Ishikawa (cell line): ENCODE measurements around the gene GALNT14.

Experiments
- CEBPB ChIP-seq: IDR thresholded peaks from 2 replicates; pipeline ENCODE4 v1.6.1; 2012
- CREB1 ChIP-seq: IDR thresholded peaks from 2 replicates; pipeline ENCODE4 v1.6.1; 2012; ENCODE audit warnings: low read depth
- EGR1 ChIP-seq: IDR thresholded peaks from 2 replicates; pipeline ENCODE4 v1.6.1; 2012
- EP300 ChIP-seq: IDR thresholded peaks from 2 replicates; pipeline ENCODE4 v1.6.1; 2012; ENCODE audit warnings: borderline replicate concordance
- FOXM1 ChIP-seq: IDR thresholded peaks from 2 replicates; pipeline ENCODE4 v1.6.1; 2012; ENCODE audit warnings: low read depth, borderline replicate concordance
- NFIC ChIP-seq: IDR thresholded peaks from 2 replicates; pipeline ENCODE4 v1.6.1; 2012
- RAD21 ChIP-seq: IDR thresholded peaks from 2 replicates; pipeline ENCODE4 v1.6.1; 2012; ENCODE audit warnings: low read depth
- TAF1 ChIP-seq: IDR thresholded peaks from 2 replicates; pipeline ENCODE4 v1.6.1; 2012; ENCODE audit warnings: low read depth, mild to moderate bottlenecking
- TCF12 ChIP-seq: IDR thresholded peaks from 2 replicates; pipeline ENCODE4 v1.6.1; 2012; ENCODE audit warnings: low read depth
- TEAD4 ChIP-seq: IDR thresholded peaks from 2 replicates; pipeline ENCODE4 v1.6.1; 2012
- YY1 ChIP-seq: IDR thresholded peaks from 2 replicates; pipeline ENCODE4 v1.6.1; 2012; ENCODE audit warnings: low read depth
- ZBTB7A ChIP-seq: IDR thresholded peaks from 2 replicates; pipeline ENCODE4 v1.6.1; 2012; ENCODE audit warnings: low read depth
- TF ChIP-seq, protein P1 (sequence below): IDR thresholded peaks from 2 replicates; pipeline ENCODE4 v1.6.1; 2012; ENCODE audit warnings: low read depth, mild to moderate bottlenecking
- TF ChIP-seq, protein P2 (sequence below): IDR thresholded peaks from 2 replicates; pipeline ENCODE4 v1.6.1; 2012
- TF ChIP-seq, protein P3 (sequence below): IDR thresholded peaks from 2 replicates; pipeline ENCODE4 v1.6.1; 2012

The GALNT14 gene, protein sequence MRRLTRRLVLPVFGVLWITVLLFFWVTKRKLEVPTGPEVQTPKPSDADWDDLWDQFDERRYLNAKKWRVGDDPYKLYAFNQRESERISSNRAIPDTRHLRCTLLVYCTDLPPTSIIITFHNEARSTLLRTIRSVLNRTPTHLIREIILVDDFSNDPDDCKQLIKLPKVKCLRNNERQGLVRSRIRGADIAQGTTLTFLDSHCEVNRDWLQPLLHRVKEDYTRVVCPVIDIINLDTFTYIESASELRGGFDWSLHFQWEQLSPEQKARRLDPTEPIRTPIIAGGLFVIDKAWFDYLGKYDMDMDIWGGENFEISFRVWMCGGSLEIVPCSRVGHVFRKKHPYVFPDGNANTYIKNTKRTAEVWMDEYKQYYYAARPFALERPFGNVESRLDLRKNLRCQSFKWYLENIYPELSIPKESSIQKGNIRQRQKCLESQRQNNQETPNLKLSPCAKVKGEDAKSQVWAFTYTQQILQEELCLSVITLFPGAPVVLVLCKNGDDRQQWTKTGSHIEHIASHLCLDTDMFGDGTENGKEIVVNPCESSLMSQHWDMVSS

DNA sequence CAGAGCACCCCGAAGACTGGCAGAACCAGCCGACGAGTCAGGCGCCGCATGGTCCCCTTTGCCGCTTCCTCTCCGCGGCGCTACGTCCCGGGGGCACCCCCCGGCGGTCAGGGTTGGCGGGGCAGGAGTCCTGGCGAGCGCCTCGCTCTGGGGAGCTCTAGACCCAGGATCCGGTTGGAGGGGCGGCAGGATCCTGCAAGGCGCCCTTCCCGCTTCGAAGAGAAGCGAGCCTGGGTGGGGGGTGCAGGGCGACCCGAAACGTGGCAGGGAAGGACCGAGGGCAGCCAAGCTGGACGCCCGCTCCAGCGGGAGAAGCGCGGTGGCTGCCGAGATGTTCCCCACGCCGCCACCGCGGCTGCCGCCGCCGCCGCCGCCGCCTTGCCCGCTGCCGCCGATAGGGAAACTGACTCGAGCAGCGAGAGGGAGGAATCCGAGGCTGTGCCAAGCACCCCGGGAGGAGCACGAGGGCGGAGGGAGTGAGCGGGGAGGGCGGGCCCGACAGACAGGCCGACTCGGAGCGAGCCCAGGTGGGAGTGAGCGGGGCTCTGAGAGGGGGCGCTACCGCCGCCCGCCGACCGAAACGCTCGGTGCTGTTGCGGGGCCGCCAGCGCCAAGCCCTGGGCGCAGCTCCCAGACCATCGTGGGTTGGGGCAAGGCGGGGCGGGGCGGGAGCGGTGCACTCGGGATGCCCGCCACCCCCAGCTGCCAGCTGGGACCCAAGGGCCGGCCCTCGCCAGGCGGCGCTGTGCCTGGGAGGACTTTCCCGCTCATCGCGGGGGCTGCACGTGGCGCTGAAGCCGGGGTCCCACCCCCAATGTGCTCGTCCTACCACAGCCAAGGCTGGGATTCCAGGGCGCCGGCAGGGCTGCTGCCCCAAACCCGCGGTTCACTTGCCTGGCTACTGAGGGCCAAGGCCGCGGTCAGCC, at the start of gene GALNT14:
Gene GALNT14, minus strand, starts transcription at position 404 of the 926 bp plus-strand sequence. Its CDS starts 354 bp downstream, at position 50.
- TF ChIP-seq, protein P1, sequence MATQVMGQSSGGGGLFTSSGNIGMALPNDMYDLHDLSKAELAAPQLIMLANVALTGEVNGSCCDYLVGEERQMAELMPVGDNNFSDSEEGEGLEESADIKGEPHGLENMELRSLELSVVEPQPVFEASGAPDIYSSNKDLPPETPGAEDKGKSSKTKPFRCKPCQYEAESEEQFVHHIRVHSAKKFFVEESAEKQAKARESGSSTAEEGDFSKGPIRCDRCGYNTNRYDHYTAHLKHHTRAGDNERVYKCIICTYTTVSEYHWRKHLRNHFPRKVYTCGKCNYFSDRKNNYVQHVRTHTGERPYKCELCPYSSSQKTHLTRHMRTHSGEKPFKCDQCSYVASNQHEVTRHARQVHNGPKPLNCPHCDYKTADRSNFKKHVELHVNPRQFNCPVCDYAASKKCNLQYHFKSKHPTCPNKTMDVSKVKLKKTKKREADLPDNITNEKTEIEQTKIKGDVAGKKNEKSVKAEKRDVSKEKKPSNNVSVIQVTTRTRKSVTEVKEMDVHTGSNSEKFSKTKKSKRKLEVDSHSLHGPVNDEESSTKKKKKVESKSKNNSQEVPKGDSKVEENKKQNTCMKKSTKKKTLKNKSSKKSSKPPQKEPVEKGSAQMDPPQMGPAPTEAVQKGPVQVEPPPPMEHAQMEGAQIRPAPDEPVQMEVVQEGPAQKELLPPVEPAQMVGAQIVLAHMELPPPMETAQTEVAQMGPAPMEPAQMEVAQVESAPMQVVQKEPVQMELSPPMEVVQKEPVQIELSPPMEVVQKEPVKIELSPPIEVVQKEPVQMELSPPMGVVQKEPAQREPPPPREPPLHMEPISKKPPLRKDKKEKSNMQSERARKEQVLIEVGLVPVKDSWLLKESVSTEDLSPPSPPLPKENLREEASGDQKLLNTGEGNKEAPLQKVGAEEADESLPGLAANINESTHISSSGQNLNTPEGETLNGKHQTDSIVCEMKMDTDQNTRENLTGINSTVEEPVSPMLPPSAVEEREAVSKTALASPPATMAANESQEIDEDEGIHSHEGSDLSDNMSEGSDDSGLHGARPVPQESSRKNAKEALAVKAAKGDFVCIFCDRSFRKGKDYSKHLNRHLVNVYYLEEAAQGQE, result no peak
- no peak for TF ChIP-seq CEBPB
- TF ChIP-seq, protein P2, sequence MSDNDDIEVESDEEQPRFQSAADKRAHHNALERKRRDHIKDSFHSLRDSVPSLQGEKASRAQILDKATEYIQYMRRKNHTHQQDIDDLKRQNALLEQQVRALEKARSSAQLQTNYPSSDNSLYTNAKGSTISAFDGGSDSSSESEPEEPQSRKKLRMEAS, result peak; percentile 50; the same call in 1 of the 2 replicates
- TF ChIP-seq RAD21, result peak; percentile 5; the same call in 1 of the 2 replicates

DNA sequence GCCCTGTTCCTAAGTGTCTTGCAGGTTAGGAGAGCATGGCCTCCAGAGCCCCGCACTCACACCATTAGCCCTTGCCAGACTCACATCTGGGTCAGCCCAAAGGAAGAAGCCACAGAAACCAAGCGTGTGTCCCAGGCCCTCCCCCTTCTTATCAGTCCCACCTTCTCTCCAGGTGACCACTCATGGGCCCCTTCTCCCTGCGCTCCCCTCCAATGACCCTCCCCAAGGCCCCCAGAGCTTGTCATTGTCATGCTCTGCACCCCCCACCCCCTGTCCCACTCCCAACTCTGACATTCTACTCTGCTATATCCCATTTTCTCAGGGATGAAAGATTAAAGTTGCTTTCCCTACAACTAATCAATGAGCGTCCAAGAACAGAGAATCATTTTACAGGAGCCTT, 48.9 kb upstream of the GALNT14 start:
- no peak for TF ChIP-seq CEBPB
- no peak for TF ChIP-seq FOXM1
- no peak for TF ChIP-seq TCF12
- TF ChIP-seq TAF1, result no peak
- TF ChIP-seq ZBTB7A, result no peak
- TF ChIP-seq, protein P2, result no peak
- TF ChIP-seq CREB1, result no peak
- no peak for TF ChIP-seq NFIC
- TF ChIP-seq EP300, result no peak
- TF ChIP-seq RAD21, result no peak
- no peak for TF ChIP-seq TEAD4
- TF ChIP-seq EGR1, result no peak

DNA sequence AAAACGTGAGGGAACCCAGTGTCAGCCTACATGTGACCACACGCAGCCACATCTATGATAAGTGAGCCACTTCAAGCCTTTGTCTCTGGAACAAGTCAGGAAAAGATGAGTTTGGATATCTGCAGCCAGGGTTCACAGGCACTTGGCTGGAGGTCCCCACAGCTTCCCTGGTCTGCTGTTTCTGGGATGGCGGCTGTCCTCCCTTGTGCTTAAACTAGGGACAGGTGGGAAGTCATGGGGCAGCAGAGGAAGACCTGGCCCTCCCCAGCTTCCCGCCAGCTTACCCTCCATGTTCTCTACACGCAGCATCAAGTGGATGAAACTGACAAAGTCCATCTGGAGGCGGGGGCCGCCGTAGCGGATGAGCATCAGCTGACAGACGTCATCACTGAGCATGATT, 38.5 kb upstream of the GALNT14 start:
- TF ChIP-seq TCF12, result no peak
- no peak for TF ChIP-seq CREB1
- TF ChIP-seq CEBPB, result no peak
- no peak for TF ChIP-seq ZBTB7A
- TF ChIP-seq FOXM1, result no peak
- TF ChIP-seq, protein P3, sequence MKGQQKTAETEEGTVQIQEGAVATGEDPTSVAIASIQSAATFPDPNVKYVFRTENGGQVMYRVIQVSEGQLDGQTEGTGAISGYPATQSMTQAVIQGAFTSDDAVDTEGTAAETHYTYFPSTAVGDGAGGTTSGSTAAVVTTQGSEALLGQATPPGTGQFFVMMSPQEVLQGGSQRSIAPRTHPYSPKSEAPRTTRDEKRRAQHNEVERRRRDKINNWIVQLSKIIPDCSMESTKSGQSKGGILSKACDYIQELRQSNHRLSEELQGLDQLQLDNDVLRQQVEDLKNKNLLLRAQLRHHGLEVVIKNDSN, result no peak
- TF ChIP-seq, protein P1, result no peak
- no peak for TF ChIP-seq TEAD4
- TF ChIP-seq EGR1, result no peak

DNA sequence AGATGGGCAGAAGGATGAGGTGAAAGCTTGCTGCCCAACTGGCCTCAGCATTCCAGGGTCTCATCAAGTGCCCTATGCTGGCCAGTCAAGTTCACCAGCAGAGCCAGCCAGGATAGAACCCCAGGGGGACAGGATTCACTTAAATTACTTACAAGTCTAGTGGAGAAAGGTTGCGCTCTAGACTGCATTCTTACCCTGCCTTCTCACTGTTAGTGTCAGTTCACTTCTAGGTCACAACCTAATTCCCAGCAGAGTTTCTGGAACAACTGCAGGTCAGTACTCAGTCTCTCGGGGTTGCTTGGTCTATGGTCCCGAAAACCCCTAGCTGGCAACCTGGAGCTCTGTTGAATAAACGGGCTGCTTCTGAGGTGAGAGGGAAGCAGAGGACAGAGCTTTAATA, 32.9 kb upstream of the GALNT14 start:
- TF ChIP-seq FOXM1, result no peak
- TF ChIP-seq RAD21, result no peak
- TF ChIP-seq, protein P2, result no peak
- TF ChIP-seq TAF1, result no peak
- TF ChIP-seq, protein P1, result no peak
- no peak for TF ChIP-seq EGR1
- TF ChIP-seq YY1, result no peak
- no peak for TF ChIP-seq TEAD4
- no peak for TF ChIP-seq CEBPB
- no peak for TF ChIP-seq NFIC
- no peak for TF ChIP-seq ZBTB7A
- no peak for TF ChIP-seq EP300
- TF ChIP-seq, protein P3, result no peak
- no peak for TF ChIP-seq TCF12
- no peak for TF ChIP-seq CREB1
